ENCODE measurements around the gene BLNK.

- TF ChIP-seq EZH2phosphoT487 (IDR thresholded peaks at IDR 0.05; ENCODE audit: insufficient read depth, low read depth) (no peak), EZH2 (IDR thresholded peaks at IDR 0.05; ENCODE audit: insufficient read depth, poor library complexity, severe bottlenecking) (no peak)
Measured at GRCh38 chr10:96297486-96297885, 26.1 kb upstream of the BLNK start.

Measured in GM23248 (cell line).